Measurements from ENCODE around the gene TMEM242.

DNA sequence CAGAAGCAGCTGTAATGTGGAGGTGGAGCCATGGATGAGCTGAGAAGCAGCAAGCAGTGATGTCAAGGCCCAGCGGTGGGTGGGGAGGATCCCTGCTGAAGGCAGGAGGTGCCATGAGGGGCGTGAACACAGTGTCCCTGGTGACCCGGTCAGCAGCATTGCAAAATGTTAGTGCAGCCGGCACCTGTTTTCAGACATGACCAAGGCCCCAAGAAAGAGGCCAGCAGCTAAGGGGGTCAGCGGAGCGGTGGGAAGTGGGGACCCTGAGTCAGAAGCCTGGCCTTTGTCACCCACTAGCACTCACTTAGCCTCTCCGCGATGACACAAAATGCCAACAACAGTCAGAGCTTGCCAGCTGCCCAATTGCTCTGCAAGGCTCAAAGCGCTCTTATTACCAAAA is 51.9 kb downstream of the TMEM242 start:
- TF ChIP-seq, protein P1, sequence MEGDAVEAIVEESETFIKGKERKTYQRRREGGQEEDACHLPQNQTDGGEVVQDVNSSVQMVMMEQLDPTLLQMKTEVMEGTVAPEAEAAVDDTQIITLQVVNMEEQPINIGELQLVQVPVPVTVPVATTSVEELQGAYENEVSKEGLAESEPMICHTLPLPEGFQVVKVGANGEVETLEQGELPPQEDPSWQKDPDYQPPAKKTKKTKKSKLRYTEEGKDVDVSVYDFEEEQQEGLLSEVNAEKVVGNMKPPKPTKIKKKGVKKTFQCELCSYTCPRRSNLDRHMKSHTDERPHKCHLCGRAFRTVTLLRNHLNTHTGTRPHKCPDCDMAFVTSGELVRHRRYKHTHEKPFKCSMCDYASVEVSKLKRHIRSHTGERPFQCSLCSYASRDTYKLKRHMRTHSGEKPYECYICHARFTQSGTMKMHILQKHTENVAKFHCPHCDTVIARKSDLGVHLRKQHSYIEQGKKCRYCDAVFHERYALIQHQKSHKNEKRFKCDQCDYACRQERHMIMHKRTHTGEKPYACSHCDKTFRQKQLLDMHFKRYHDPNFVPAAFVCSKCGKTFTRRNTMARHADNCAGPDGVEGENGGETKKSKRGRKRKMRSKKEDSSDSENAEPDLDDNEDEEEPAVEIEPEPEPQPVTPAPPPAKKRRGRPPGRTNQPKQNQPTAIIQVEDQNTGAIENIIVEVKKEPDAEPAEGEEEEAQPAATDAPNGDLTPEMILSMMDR (IDR thresholded peaks at IDR 0.05; ENCODE audit: low read depth, low read length, poor library complexity, severe bottlenecking) = no peak
- no peak for TF ChIP-seq EZH2phosphoT487 (IDR thresholded peaks at IDR 0.05; ENCODE audit: borderline replicate concordance, low read length)

Measured in DOHH2 (cell line).